ENCODE measurements around the gene UQCC5. TPM values are rescaled to one million over a fixed set of nuclear protein-coding genes. Genes with fewer than 3 reads are reported as not detected.

UQCC5 gene
- 10 to 100 TPM; 23.0 to 30.5 TPM for total RNA-seq
- 37.0 TPM for polyA plus RNA-seq (ENCODE audit: insufficient read depth, low read depth, low replicate concordance)
- long read RNA-seq, donor 1, transcript SMIM4-203 (2 exons, 1,770 nt): major isoform, 14 of 20 reads
- long read RNA-seq, donor 1, partial matches to known transcripts: 0 of 20 reads
- long read RNA-seq, donor 1, other reads (novel, unspliced or antisense): 0 of 20 reads
- long read RNA-seq, donor 2, transcript SMIM4-203 (2 exons, 1,770 nt): major isoform, 10 of 21 reads
- long read RNA-seq, donor 2, partial matches to known transcripts: 5 of 21 reads
- long read RNA-seq, donor 2, other reads (novel, unspliced or antisense): 0 of 21 reads

GRCh38 chr3:52536369-52537164 is at the start of gene UQCC5:
UQCC5 (plus strand) TSS chr3:52536605; CDS start chr3:52536756, 151 bp downstream.
- H3K27me3 ChIP-seq: no peaks in the 10 kb centered on the region
- DNase-seq: peak; percentile 98
- intact Hi-C loops (cut with DNase I; ENCODE audit: low total_unique reads): loop anchor here (5.0 kb wide), 1 partner anchor 49 kb away; no protein-coding TSS in a partner anchor
- no peaks in the 10 kb centered on the region for H3K9me3 ChIP-seq
- peak within 1 kb of the TSS; percentile 66 to 83 for H3K4me3 ChIP-seq
- TF ChIP-seq, protein P1, sequence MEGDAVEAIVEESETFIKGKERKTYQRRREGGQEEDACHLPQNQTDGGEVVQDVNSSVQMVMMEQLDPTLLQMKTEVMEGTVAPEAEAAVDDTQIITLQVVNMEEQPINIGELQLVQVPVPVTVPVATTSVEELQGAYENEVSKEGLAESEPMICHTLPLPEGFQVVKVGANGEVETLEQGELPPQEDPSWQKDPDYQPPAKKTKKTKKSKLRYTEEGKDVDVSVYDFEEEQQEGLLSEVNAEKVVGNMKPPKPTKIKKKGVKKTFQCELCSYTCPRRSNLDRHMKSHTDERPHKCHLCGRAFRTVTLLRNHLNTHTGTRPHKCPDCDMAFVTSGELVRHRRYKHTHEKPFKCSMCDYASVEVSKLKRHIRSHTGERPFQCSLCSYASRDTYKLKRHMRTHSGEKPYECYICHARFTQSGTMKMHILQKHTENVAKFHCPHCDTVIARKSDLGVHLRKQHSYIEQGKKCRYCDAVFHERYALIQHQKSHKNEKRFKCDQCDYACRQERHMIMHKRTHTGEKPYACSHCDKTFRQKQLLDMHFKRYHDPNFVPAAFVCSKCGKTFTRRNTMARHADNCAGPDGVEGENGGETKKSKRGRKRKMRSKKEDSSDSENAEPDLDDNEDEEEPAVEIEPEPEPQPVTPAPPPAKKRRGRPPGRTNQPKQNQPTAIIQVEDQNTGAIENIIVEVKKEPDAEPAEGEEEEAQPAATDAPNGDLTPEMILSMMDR (IDR thresholded peaks at IDR 0.05): no peak
- peak; percentile 94 for TF ChIP-seq POLR2A (IDR thresholded peaks at IDR 0.05)
- H3K27ac ChIP-seq: peak within 1 kb of the TSS; percentile 53 to 79
- H3K36me3 ChIP-seq (ENCODE audit: low read depth, missing control alignments): no peaks in the 10 kb centered on the region
- H3K4me1 ChIP-seq: peaks cover 43% of the 10 kb centered on the region
- 0 to 1% methylated on average over 15 to 64 of the region's 65 CpGs for WGBS, 2 donors

GRCh38 chr3:52487050-52487787 is 49.2 kb upstream of the UQCC5 start:
- TF ChIP-seq, protein P1 (IDR thresholded peaks at IDR 0.05): no peak
- TF ChIP-seq POLR2A (IDR thresholded peaks at IDR 0.05): no peak
- Histone ChIP-seq H3K27ac (peak overlapping the region; percentile 10 to 86), H3K27me3 (no peaks in the 10 kb centered on the region), H3K36me3 (ENCODE audit: low read depth, missing control alignments) (no peaks in the 10 kb centered on the region), H3K4me3 (no peak overlapping the region), H3K9me3 (no peaks in the 10 kb centered on the region), H3K4me1 (peaks cover 78% of the 10 kb centered on the region)
- no peak for DNase-seq
- 86% methylated on average over 9 to 31 of the region's 31 CpGs for WGBS, 2 donors
- intact Hi-C loops (cut with DNase I; ENCODE audit: low total_unique reads): loop anchor here (5.0 kb wide), 1 partner anchor 50 kb away; the partner anchor contains the start of gene UQCC5

- H3K4me1 ChIP-seq: peaks cover 74% of the 10 kb centered on the region
- TF ChIP-seq, protein P1 (IDR thresholded peaks at IDR 0.05): no peak
- TF ChIP-seq POLR2A (IDR thresholded peaks at IDR 0.05): no peak
- no peak for DNase-seq
- WGBS, 2 donors: 94 to 98% methylated on average over 16 to 58 of the region's 59 CpGs
- H3K4me3 ChIP-seq: no peak overlapping the region
- no peaks in the 10 kb centered on the region for H3K9me3 ChIP-seq
- peak overlapping the region; percentile 44 to 81 for H3K27ac ChIP-seq
- intact Hi-C loops (cut with DNase I; ENCODE audit: low total_unique reads): loop anchor here (5.0 kb wide), 1 partner anchor 49 kb away; the partner anchor contains the start of gene UQCC5
- no peaks in the 10 kb centered on the region for H3K27me3 ChIP-seq
- H3K36me3 ChIP-seq (ENCODE audit: low read depth, missing control alignments): no peaks in the 10 kb centered on the region
Measured at GRCh38 chr3:52487788-52488691, 48.4 kb upstream of the UQCC5 start.

GRCh38 chr3:52488746-52489145 is 47.7 kb upstream of the UQCC5 start:
- H3K4me1 ChIP-seq: peaks cover 73% of the 10 kb centered on the region
- no peak for TF ChIP-seq POLR2A (IDR thresholded peaks at IDR 0.05)
- TF ChIP-seq, protein P1 (IDR thresholded peaks at IDR 0.05): no peak
- WGBS, 2 donors: 80 to 100% methylated on average over 1 to 3 of the region's 3 CpGs
- H3K36me3 ChIP-seq (ENCODE audit: low read depth, missing control alignments): no peaks in the 10 kb centered on the region
- no peak overlapping the region for H3K4me3 ChIP-seq
- H3K27me3 ChIP-seq: no peaks in the 10 kb centered on the region
- intact Hi-C loops (cut with DNase I; ENCODE audit: low total_unique reads): loop anchor here (5.0 kb wide), 1 partner anchor 49 kb away; the partner anchor contains the start of gene UQCC5
- DNase-seq: no peak
- H3K27ac ChIP-seq: peak overlapping the region; percentile 44 to 81
- H3K9me3 ChIP-seq: no peaks in the 10 kb centered on the region

All from testis (tissue), 5 donors.